ENCODE data around the gene KLRF1.

Gene KLRF1

GRCh38 chr12:9794484-9795093, 32.7 kb upstream of the KLRF1 start:
- Histone ChIP-seq H3K9ac (ENCODE audit: low read depth, low read length) (no peak overlapping the region), H3K9me3 (replicated peaks; ENCODE audit: low read length) (no peaks in the 10 kb centered on the region), H3K36me3 (ENCODE audit: insufficient read depth, low read length) (no peaks in the 10 kb centered on the region), H3K27me3 (ENCODE audit: control insufficient read depth, insufficient read depth, low read length) (no peaks in the 10 kb centered on the region), H3K4me1 (ENCODE audit: control insufficient read depth, insufficient read depth, low read length) (peaks cover 21% of the 10 kb centered on the region), H3K4me3 (ENCODE audit: low read length) (no peak overlapping the region), H3K4me2 (ENCODE audit: low read length) (no peak overlapping the region)

GRCh38 chr12:9795945-9796344, 31.3 kb upstream of the KLRF1 start:
- Histone ChIP-seq H3K27me3 (ENCODE audit: control insufficient read depth, insufficient read depth, low read length) (no peaks in the 10 kb centered on the region), H3K9ac (ENCODE audit: low read depth, low read length) (no peak overlapping the region), H3K36me3 (ENCODE audit: insufficient read depth, low read length) (no peaks in the 10 kb centered on the region), H3K9me3 (replicated peaks; ENCODE audit: low read length) (no peaks in the 10 kb centered on the region), H3K4me1 (ENCODE audit: control insufficient read depth, insufficient read depth, low read length) (peaks cover 21% of the 10 kb centered on the region), H3K4me3 (ENCODE audit: low read length) (no peak overlapping the region), H3K4me2 (ENCODE audit: low read length) (no peak overlapping the region)

- Histone ChIP-seq H3K4me3 (ENCODE audit: low read length) (no peak overlapping the region), H3K27me3 (ENCODE audit: control insufficient read depth, insufficient read depth, low read length) (no peaks in the 10 kb centered on the region), H3K36me3 (ENCODE audit: insufficient read depth, low read length) (no peaks in the 10 kb centered on the region), H3K4me1 (ENCODE audit: control insufficient read depth, insufficient read depth, low read length) (peaks cover 21% of the 10 kb centered on the region), H3K4me2 (ENCODE audit: low read length) (no peak overlapping the region), H3K9ac (ENCODE audit: low read depth, low read length) (no peak overlapping the region), H3K9me3 (replicated peaks; ENCODE audit: low read length) (no peaks in the 10 kb centered on the region)
Measured at GRCh38 chr12:9796346-9796745, 30.9 kb upstream of the KLRF1 start.

GRCh38 chr12:9796971-9797370, 30.3 kb upstream of the KLRF1 start:
- Histone ChIP-seq H3K4me2 (ENCODE audit: low read length) (peak overlapping the region; percentile 44), H3K9me3 (replicated peaks; ENCODE audit: low read length) (no peaks in the 10 kb centered on the region), H3K27me3 (ENCODE audit: control insufficient read depth, insufficient read depth, low read length) (no peaks in the 10 kb centered on the region), H3K4me3 (ENCODE audit: low read length) (no peak overlapping the region), H3K36me3 (ENCODE audit: insufficient read depth, low read length) (no peaks in the 10 kb centered on the region), H3K4me1 (ENCODE audit: control insufficient read depth, insufficient read depth, low read length) (peaks cover 21% of the 10 kb centered on the region), H3K9ac (ENCODE audit: low read depth, low read length) (no peak overlapping the region)

GRCh38 chr12:9797722-9798619, 29.3 kb upstream of the KLRF1 start:
- Histone ChIP-seq H3K4me3 (ENCODE audit: low read length) (no peak overlapping the region), H3K4me1 (ENCODE audit: control insufficient read depth, insufficient read depth, low read length) (peaks cover 14% of the 10 kb centered on the region), H3K9ac (ENCODE audit: low read depth, low read length) (no peak overlapping the region), H3K27me3 (ENCODE audit: control insufficient read depth, insufficient read depth, low read length) (no peaks in the 10 kb centered on the region), H3K4me2 (ENCODE audit: low read length) (no peak overlapping the region), H3K36me3 (ENCODE audit: insufficient read depth, low read length) (no peaks in the 10 kb centered on the region), H3K9me3 (replicated peaks; ENCODE audit: low read length) (no peaks in the 10 kb centered on the region)

GRCh38 chr12:9799961-9800360, 27.3 kb upstream of the KLRF1 start:
- Histone ChIP-seq H3K27me3 (ENCODE audit: control insufficient read depth, insufficient read depth, low read length) (no peaks in the 10 kb centered on the region), H3K4me2 (ENCODE audit: low read length) (no peak overlapping the region), H3K4me1 (ENCODE audit: control insufficient read depth, insufficient read depth, low read length) (peaks cover 5% of the 10 kb centered on the region), H3K36me3 (ENCODE audit: insufficient read depth, low read length) (no peaks in the 10 kb centered on the region), H3K9ac (ENCODE audit: low read depth, low read length) (no peak overlapping the region), H3K9me3 (replicated peaks; ENCODE audit: low read length) (no peaks in the 10 kb centered on the region), H3K4me3 (ENCODE audit: low read length) (no peak overlapping the region)

- H3K27me3 ChIP-seq (ENCODE audit: control insufficient read depth, insufficient read depth, low read length): no peaks in the 10 kb centered on the region
- H3K4me3 ChIP-seq (ENCODE audit: low read length): no peak overlapping the region
- H3K9ac ChIP-seq (ENCODE audit: low read depth, low read length): no peak overlapping the region
- H3K4me1 ChIP-seq (ENCODE audit: control insufficient read depth, insufficient read depth, low read length): no peaks in the 10 kb centered on the region
- H3K9me3 ChIP-seq (replicated peaks; ENCODE audit: low read length): no peaks in the 10 kb centered on the region
- no peak overlapping the region for H3K4me2 ChIP-seq (ENCODE audit: low read length)
- no peaks in the 10 kb centered on the region for H3K36me3 ChIP-seq (ENCODE audit: insufficient read depth, low read length)
Measured at GRCh38 chr12:9805883-9806282, 21.4 kb upstream of the KLRF1 start.

GRCh38 chr12:9806714-9807113, 20.6 kb upstream of the KLRF1 start:
- H3K4me2 ChIP-seq (ENCODE audit: low read length): no peak overlapping the region
- H3K9me3 ChIP-seq (replicated peaks; ENCODE audit: low read length): no peaks in the 10 kb centered on the region

GRCh38 chr12:9808504-9808903, 18.8 kb upstream of the KLRF1 start:
- H3K36me3 ChIP-seq (ENCODE audit: insufficient read depth, low read length): no peaks in the 10 kb centered on the region
- no peak overlapping the region for H3K4me3 ChIP-seq (ENCODE audit: low read length)
- no peaks in the 10 kb centered on the region for H3K27me3 ChIP-seq (ENCODE audit: control insufficient read depth, insufficient read depth, low read length)
- no peak overlapping the region for H3K9ac ChIP-seq (ENCODE audit: low read depth, low read length)
- H3K9me3 ChIP-seq (replicated peaks; ENCODE audit: low read length): no peaks in the 10 kb centered on the region
- no peak overlapping the region for H3K4me2 ChIP-seq (ENCODE audit: low read length)
- H3K4me1 ChIP-seq (ENCODE audit: control insufficient read depth, insufficient read depth, low read length): no peaks in the 10 kb centered on the region

More at GRCh38 chr12:9806714-9807113, 20.6 kb upstream of the KLRF1 start:
- H3K4me3 ChIP-seq (ENCODE audit: low read length): no peak overlapping the region
- no peaks in the 10 kb centered on the region for H3K27me3 ChIP-seq (ENCODE audit: control insufficient read depth, insufficient read depth, low read length)
- H3K9ac ChIP-seq (ENCODE audit: low read depth, low read length): no peak overlapping the region
- no peaks in the 10 kb centered on the region for H3K36me3 ChIP-seq (ENCODE audit: insufficient read depth, low read length)
- H3K4me1 ChIP-seq (ENCODE audit: control insufficient read depth, insufficient read depth, low read length): no peaks in the 10 kb centered on the region

- no peaks in the 10 kb centered on the region for H3K9me3 ChIP-seq (replicated peaks; ENCODE audit: low read length)
- H3K4me2 ChIP-seq (ENCODE audit: low read length): no peak overlapping the region
- H3K27me3 ChIP-seq (ENCODE audit: control insufficient read depth, insufficient read depth, low read length): no peaks in the 10 kb centered on the region
- H3K36me3 ChIP-seq (ENCODE audit: insufficient read depth, low read length): no peaks in the 10 kb centered on the region
- no peak overlapping the region for H3K9ac ChIP-seq (ENCODE audit: low read depth, low read length)
- H3K4me3 ChIP-seq (ENCODE audit: low read length): no peak overlapping the region
- no peaks in the 10 kb centered on the region for H3K4me1 ChIP-seq (ENCODE audit: control insufficient read depth, insufficient read depth, low read length)
Measured at GRCh38 chr12:9809338-9809737, 17.9 kb upstream of the KLRF1 start.

- Histone ChIP-seq H3K9me3 (replicated peaks; ENCODE audit: low read length) (no peaks in the 10 kb centered on the region), H3K27me3 (ENCODE audit: control insufficient read depth, insufficient read depth, low read length) (no peaks in the 10 kb centered on the region), H3K4me2 (ENCODE audit: low read length) (no peak overlapping the region), H3K36me3 (ENCODE audit: insufficient read depth, low read length) (no peaks in the 10 kb centered on the region), H3K4me3 (ENCODE audit: low read length) (no peak overlapping the region), H3K4me1 (ENCODE audit: control insufficient read depth, insufficient read depth, low read length) (no peaks in the 10 kb centered on the region), H3K9ac (ENCODE audit: low read depth, low read length) (no peak overlapping the region)
Measured at GRCh38 chr12:9809866-9810265, 17.4 kb upstream of the KLRF1 start.

GRCh38 chr12:9810671-9811070, 16.6 kb upstream of the KLRF1 start:
- no peak overlapping the region for H3K9ac ChIP-seq (ENCODE audit: low read depth, low read length)
- H3K4me3 ChIP-seq (ENCODE audit: low read length): no peak overlapping the region
- no peaks in the 10 kb centered on the region for H3K27me3 ChIP-seq (ENCODE audit: control insufficient read depth, insufficient read depth, low read length)
- H3K9me3 ChIP-seq (replicated peaks; ENCODE audit: low read length): no peaks in the 10 kb centered on the region
- H3K36me3 ChIP-seq (ENCODE audit: insufficient read depth, low read length): no peaks in the 10 kb centered on the region
- no peaks in the 10 kb centered on the region for H3K4me1 ChIP-seq (ENCODE audit: control insufficient read depth, insufficient read depth, low read length)
- H3K4me2 ChIP-seq (ENCODE audit: low read length): no peak overlapping the region

Measured in skeletal muscle satellite cell (primary cell).